CD14-positive monocyte (primary cell): Measurements from ENCODE around the gene ATXN7L1. TPM values are rescaled to one million over a fixed set of nuclear protein-coding genes. Genes with fewer than 3 reads are reported as not detected.

Source experiments
- DNase-seq, 3 donors: peaks; one replicate each; pipeline ENCODE4 v3.0.0-alpha.2; 2011 to 2022
- H2AFZ ChIP-seq: 2 replicates; pipeline ENCODE4 v1.6.0; 2012; ENCODE audit warnings: mild to moderate bottlenecking, low read depth, low read length, inconsistent platforms; ENCODE audit not compliant: insufficient read depth, poor library complexity, severe bottlenecking
- H3K27ac ChIP-seq, 2 donors: 1 replicate in 1 of 2; 2 replicates in 1 of 2; pipeline ENCODE4 v1.5.1; 2012 to 2013; ENCODE audit warnings: low read length in 2 of 2, control low read depth in 1 of 2, inconsistent platforms in 1 of 2, low read depth in 1 of 2, mild to moderate bottlenecking in 1 of 2
- H3K27me3 ChIP-seq, 2 donors: one replicate each; pipeline versions ENCODE4 v1.6.0 to v1.6.1; 2011 to 2013; ENCODE audit warnings: low read length in 2 of 2; ENCODE audit not compliant: control insufficient read depth in 2 of 2, insufficient read depth in 2 of 2
- H3K36me3 ChIP-seq, 2 donors: replicated peaks in 1 of 2; 1 replicate in 1 of 2; 2 replicates in 1 of 2; pipeline versions ENCODE4 v1.5.1 to v1.6.1; 2012 to 2013; ENCODE audit warnings: low read length in 2 of 2, control low read depth in 1 of 2, inconsistent platforms in 1 of 2, mild to moderate bottlenecking in 1 of 2; ENCODE audit not compliant: insufficient read depth in 2 of 2, control insufficient read depth in 1 of 2
- H3K4me1 ChIP-seq, 2 donors: 1 replicate in 1 of 2; 2 replicates in 1 of 2; pipeline versions ENCODE4 v1.5.1 to v1.6.1; 2012 to 2013; ENCODE audit warnings: low read length in 2 of 2, control low read depth in 1 of 2, inconsistent platforms in 1 of 2, mild to moderate bottlenecking in 1 of 2, moderate library complexity in 1 of 2; ENCODE audit not compliant: insufficient read depth in 2 of 2, control insufficient read depth in 1 of 2
- H3K4me2 ChIP-seq: replicated peaks from 2 replicates; pipeline ENCODE3; 2012; ENCODE audit warnings: low read length, moderate library complexity, mild to moderate bottlenecking; ENCODE audit not compliant: poor library complexity, severe bottlenecking; ENCODE audit errors: extremely low read depth
- H3K4me3 ChIP-seq, 3 experiments: fragments of 200-600 bp in 1 of 3; sonication (generic) in 1 of 3; replicated peaks in 1 of 3; 1 replicate in 2 of 3; 2 replicates in 1 of 3; pipeline ENCODE4 v1.5.1; 2011 to 2013; ENCODE audit warnings: low read length in 3 of 3, mild to moderate bottlenecking in 3 of 3, control low read depth in 2 of 3, low read depth in 2 of 3, inconsistent platforms in 1 of 3, moderate library complexity in 1 of 3
- H3K79me2 ChIP-seq: 2 replicates; pipeline ENCODE4 v1.6.0; 2012; ENCODE audit warnings: mild to moderate bottlenecking, control low read depth, inconsistent platforms, low read length, moderate library complexity; ENCODE audit not compliant: insufficient read depth
- H3K9ac ChIP-seq: 2 replicates; pipeline ENCODE4 v1.6.0; 2017; ENCODE audit warnings: low read length, mild to moderate bottlenecking; ENCODE audit not compliant: insufficient read depth, poor library complexity, severe bottlenecking
- H3K9me3 ChIP-seq, 2 donors: replicated peaks in 1 of 2; 1 replicate in 1 of 2; 2 replicates in 1 of 2; pipeline versions ENCODE4 v1.5.1 to v1.6.1; 2012 to 2013; ENCODE audit warnings: low read length in 2 of 2, control low read depth in 1 of 2; ENCODE audit not compliant: control insufficient read depth in 1 of 2, insufficient read depth in 1 of 2
- H4K20me1 ChIP-seq: 2 replicates; pipeline ENCODE4 v1.6.0; 2012; ENCODE audit warnings: mild to moderate bottlenecking, low read length, control low read depth, moderate library complexity; ENCODE audit not compliant: insufficient read depth
- H3K27ac Mint-ChIP-seq, 7 donors: one replicate each; pipeline ENCODE4 v1.8.0; 2020; ENCODE audit warnings: mild to moderate bottlenecking in 7 of 7, mixed read lengths in 7 of 7, moderate library complexity in 6 of 7, inconsistent platforms in 2 of 7
- H3K27me3 Mint-ChIP-seq, 3 donors: one replicate each; pipeline ENCODE4 v1.8.0; 2021 to 2022; ENCODE audit warnings: low read depth in 3 of 3, mild to moderate bottlenecking in 3 of 3, mixed read lengths in 3 of 3, moderate library complexity in 3 of 3, inconsistent platforms in 1 of 3
- H3K36me3 Mint-ChIP-seq, 2 donors: one replicate each; pipeline ENCODE4 v1.8.0; 2020; ENCODE audit warnings: mixed read lengths in 2 of 2, inconsistent platforms in 1 of 2, mild to moderate bottlenecking in 1 of 2
- H3K4me1 Mint-ChIP-seq: one replicate; pipeline ENCODE4 v1.8.0; 2020; ENCODE audit warnings: mild to moderate bottlenecking, mixed read lengths
- H3K4me3 Mint-ChIP-seq, 2 donors: one replicate each; pipeline ENCODE4 v1.8.0; 2020; ENCODE audit warnings: mild to moderate bottlenecking in 2 of 2, mixed read lengths in 2 of 2, moderate library complexity in 1 of 2
- H3K9me3 Mint-ChIP-seq, 7 donors: one replicate each; pipeline ENCODE4 v1.8.0; 2020 to 2022; ENCODE audit warnings: mixed read lengths in 7 of 7, mild to moderate bottlenecking in 6 of 7, moderate library complexity in 6 of 7, inconsistent platforms in 2 of 7
- WGBS: methylation state at CpG from one replicate; pipeline ENCODE4 v1.1.5; 2013; ENCODE audit warnings: missing lambda C conversion rate; ENCODE audit not compliant: insufficient coverage; 5-methylcytosine and 5-hydroxymethylcytosine counted together
- intact Hi-C, 2 donors: fragments of 100-400 bp; cut with micrococcal nuclease; formaldehyde crosslinking; loops; one replicate each; pipeline versions ENCODE4 v1.15.0 to v1.15.1; 2023
- polyA plus RNA-seq, 3 donors: library from polyadenylated mRNA; depleted of rRNA in 1 of 3; unstranded in 2 of 3; stranded (reverse) in 1 of 3; fragments of 300-500 nt in 2 of 3; fragments of >200 nt in 1 of 3; fragmentation: Illumina TruSeq in 2 of 3; gene quantifications; 1 replicate in 2 of 3; 2 replicates in 1 of 3; pipeline ENCODE4 v1.2.3, GENCODE V29; 2012 to 2021
- TF ChIP-seq, protein P1 (sequence below): fragments of 200-600 bp; IDR thresholded peaks from one replicate; pipeline ENCODE4 v1.8.0; 2022; ENCODE audit warnings: antibody characterized with exemption, mild to moderate bottlenecking

The ATXN7L1 gene
- polyA plus RNA-seq, 3 donors = 4.5 to 12.2 (median 11.2) TPM

DNA sequence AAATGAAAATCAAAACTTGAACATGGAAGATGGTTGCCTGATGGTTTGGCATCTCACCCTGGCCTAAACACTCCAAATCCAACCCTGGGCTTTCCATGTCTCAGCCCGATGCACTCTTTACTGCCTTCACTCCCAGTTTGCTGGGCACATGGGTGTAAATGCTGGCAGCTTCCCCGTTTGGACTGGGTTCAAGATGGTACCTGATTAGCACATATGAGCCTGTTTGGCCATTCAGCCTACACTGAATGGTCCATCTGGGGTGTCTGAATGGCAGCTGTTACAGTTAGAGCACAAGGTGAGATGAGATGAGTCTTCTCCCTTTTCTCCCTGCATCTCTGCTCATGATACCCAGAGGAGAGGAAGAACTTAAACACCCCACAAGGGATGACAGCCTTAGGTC lies 37.1 kb downstream of the ATXN7L1 start:
- Histone ChIP-seq H3K27ac (no peak overlapping the region), H3K9me3 (no peaks in the 10 kb centered on the region), H2AFZ (no peak overlapping the region), H3K4me2 (no peak overlapping the region), H3K27me3 (no peaks in the 10 kb centered on the region), H3K4me1 (no peaks in the 10 kb centered on the region), H3K4me3 (no peak overlapping the region), H3K36me3 (no peaks in the 10 kb centered on the region), H3K9ac (no peak overlapping the region), H4K20me1 (peaks cover 18% of the 10 kb centered on the region), H3K79me2 (no peaks in the 10 kb centered on the region)
- Mint-ChIP-seq H3K4me1 (peaks cover 10% of the 10 kb centered on the region), H3K27me3 (peaks cover 0 to 4% (median 2%) of the 10 kb centered on the region in 3 donors), H3K9me3 (no peaks in the 10 kb centered on the region), H3K4me3 (no peak overlapping the region), H3K36me3 (peaks cover 6 to 8% of the 10 kb centered on the region in 2 donors), H3K27ac (peak overlapping the region in 1 of 7 donors; percentile 41)
- intact Hi-C loops = no loop called here
- DNase-seq = no peak
- WGBS = 100% methylated on average over 2 of the region's 2 CpGs
- TF ChIP-seq, protein P1, sequence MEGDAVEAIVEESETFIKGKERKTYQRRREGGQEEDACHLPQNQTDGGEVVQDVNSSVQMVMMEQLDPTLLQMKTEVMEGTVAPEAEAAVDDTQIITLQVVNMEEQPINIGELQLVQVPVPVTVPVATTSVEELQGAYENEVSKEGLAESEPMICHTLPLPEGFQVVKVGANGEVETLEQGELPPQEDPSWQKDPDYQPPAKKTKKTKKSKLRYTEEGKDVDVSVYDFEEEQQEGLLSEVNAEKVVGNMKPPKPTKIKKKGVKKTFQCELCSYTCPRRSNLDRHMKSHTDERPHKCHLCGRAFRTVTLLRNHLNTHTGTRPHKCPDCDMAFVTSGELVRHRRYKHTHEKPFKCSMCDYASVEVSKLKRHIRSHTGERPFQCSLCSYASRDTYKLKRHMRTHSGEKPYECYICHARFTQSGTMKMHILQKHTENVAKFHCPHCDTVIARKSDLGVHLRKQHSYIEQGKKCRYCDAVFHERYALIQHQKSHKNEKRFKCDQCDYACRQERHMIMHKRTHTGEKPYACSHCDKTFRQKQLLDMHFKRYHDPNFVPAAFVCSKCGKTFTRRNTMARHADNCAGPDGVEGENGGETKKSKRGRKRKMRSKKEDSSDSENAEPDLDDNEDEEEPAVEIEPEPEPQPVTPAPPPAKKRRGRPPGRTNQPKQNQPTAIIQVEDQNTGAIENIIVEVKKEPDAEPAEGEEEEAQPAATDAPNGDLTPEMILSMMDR = no peak

DNA sequence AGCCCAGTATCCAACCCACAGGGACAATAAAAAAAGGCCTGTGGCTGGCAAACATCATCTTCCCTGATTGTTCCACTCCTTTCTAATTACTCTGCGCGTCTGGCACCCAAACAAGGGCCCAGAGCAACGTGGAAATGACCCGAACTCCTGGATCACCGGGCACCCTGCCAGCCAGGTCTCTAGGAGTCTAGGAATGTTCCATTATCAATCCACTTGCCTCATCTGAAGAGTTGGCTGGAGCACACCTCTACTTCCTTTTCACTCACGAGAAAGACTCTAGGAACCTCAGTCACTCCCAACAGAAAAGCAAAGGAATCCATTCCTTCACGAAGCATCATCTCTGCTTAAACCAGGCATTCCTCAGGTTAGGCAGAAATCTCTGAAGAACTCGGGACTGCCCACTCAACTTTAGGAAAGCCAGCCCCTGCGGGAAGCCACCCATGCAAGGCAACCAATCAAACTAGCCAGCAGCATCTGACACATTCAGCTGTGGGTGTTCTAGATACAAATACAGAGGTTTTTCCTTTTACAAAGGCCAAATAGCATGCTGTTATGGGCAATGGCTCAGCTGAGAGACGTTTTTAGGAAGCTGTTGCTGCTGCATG lies 37.7 kb downstream of the ATXN7L1 start:
- Mint-ChIP-seq H3K9me3 (no peaks in the 10 kb centered on the region), H3K4me3 (no peak overlapping the region), H3K27ac (no peak overlapping the region), H3K27me3 (peaks cover 0 to 4% (median 2%) of the 10 kb centered on the region in 3 donors), H3K36me3 (peaks cover 3 to 8% of the 10 kb centered on the region in 2 donors), H3K4me1 (peaks cover 10% of the 10 kb centered on the region)
- H3K4me3 ChIP-seq = no peak overlapping the region
- no peak overlapping the region for H3K27ac ChIP-seq
- TF ChIP-seq, protein P1 = no peak
- no peaks in the 10 kb centered on the region for H3K4me1 ChIP-seq
- WGBS = 88% methylated on average over 8 of the region's 10 CpGs
- no peak overlapping the region for H3K4me2 ChIP-seq
- no peak for DNase-seq
- no peaks in the 10 kb centered on the region for H3K36me3 ChIP-seq
- H3K9ac ChIP-seq = no peak overlapping the region
- no peak overlapping the region for H2AFZ ChIP-seq
- intact Hi-C loops = no loop called here
- no peaks in the 10 kb centered on the region for H3K79me2 ChIP-seq
- H3K27me3 ChIP-seq = no peaks in the 10 kb centered on the region
- no peaks in the 10 kb centered on the region for H3K9me3 ChIP-seq
- peaks cover 18% of the 10 kb centered on the region for H4K20me1 ChIP-seq
